Retina (tissue), 1 donor: Measurements from ENCODE around the gene DCDC2C.
"Not testable (repeated sequence)": the region's sequence is repeated elsewhere in the genome, so short reads cannot be mapped to it uniquely, and the experiment has no call there.

Experiments used
- DNase-seq: peaks from one replicate; pipeline ENCODE4 v3.0.0-alpha.2; 2016

DCDC2C gene

DNA sequence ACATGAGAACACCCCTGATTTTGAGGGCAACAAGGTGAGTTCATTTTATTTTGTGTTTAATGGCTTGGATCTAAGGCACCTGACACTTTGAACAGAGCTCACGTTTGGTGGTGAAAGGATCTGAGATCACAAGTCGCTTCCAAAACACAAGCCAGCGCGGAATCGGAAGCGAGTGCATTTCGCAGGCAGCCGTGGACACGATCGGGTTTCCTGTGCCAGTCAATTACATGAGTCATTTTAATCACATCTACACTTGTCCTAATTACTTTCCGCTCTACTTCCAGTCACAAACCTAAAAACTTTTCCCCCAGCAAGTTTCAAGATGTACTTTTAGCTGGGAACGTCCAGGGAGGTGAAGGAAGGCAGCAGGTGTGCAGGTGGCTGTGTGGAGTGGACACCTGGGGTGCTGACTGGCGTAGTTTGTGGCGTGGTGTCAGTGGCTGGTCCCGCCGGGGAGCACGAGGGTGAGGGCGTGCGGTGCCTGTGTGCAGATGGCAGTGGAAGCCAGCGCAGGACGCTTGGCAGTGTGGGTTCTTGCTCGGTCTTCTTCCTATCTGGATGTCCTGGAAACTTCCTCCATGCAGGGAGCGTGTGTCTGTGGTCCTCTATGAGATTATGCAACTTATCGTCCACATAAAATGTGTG, 75.6 kb downstream of the DCDC2C start:
- peak; percentile 48 for DNase-seq

DNA sequence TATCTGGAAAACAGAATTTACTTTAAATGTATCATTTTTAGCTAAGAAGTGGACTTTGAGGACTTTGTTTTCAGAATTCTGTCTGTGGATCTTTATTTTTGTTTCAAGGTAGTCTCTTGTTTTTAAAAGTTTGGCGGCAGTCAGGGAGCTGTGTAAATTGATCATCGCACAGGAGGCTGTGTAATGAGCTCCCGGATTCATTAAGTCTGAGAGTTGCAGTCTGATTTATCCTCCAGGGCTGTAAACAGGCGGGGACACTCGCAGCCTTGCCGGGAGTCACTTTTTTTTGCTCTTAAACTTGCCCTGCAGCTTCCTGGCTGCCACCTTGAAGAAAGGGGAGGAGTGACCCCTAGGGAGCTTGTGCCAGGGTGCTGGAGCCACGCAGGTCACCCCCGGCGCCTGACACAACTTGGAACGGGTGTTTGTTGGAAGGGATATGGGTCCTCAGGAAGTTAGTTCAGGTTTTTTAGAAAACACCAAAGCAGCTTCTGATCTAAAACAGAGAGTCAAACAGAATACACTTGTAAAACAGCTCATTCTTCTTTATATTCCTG, 76.2 kb downstream of the DCDC2C start:
- peak; percentile 28 for DNase-seq

DNA sequence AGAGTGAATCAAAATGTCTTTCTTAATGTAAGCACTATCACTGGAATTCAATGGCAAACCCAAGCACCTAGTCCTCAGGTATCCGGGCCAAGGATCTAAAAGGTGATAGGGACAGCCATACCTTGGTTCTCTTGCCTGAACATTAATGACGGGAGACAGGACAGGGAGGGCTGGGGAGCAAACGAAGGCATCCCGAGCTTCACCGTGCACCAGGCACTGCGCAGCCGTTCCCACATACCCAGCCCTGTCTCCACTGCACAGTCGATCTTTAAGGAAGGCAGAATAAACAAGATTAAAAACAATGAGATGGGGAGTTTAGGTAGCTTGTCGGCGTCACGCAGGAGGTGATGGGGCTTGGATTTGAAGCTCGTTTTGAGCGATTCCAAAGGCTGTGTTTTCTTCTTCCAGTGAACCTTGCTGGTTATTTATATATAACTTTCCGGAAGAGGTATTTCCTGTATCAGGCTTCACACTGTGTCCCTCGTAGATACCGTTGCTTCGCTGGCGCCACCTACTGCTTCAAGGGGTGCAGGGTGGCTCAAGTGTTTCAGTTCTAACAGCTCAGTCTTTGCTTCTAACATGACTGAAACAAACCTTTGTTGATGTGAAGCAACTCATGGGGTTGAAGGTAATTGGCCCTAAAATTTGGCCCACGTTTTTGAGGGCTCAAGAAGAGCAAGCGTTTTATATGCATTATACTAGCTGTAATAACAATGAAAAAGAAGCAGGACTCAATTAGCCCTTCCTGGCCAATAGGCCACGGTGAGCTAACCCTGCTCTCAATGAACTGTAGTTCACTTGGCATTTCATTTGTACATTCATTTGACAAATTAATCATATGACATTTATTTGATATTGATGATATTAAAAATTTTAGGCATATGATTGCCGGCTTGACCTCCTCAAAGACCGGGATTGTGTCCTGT, 77.4 kb downstream of the DCDC2C start:
- peak; percentile 58 for DNase-seq

GRCh38 chr2:3784731-3785130, 81.4 kb downstream of the DCDC2C start:
- no peak for DNase-seq

- DNase-seq = no peak
Measured at GRCh38 chr2:3785220-3785889, 82.0 kb downstream of the DCDC2C start.

DNA sequence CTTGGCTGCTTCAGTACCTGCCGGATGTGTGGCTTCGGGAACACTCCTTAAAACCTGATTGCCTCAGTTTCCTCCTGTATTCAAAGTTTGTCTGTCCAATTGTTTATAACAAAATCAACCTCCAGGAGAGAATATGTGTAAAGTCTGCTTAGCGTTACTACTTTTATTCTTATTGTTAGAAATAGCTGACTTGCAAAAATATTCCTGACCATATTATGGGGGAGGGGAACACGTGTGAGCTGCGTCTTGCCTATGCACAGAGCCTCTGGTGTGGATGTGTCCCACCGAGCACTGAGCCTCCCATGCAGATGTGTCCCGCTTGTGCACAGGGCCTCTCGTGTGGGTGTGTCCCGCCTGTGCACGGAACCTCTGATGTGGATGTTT, 82.5 kb downstream of the DCDC2C start:
- DNase-seq = no peak

GRCh38 chr2:3787768-3788167, 84.4 kb downstream of the DCDC2C start:
- no peak for DNase-seq

DNA sequence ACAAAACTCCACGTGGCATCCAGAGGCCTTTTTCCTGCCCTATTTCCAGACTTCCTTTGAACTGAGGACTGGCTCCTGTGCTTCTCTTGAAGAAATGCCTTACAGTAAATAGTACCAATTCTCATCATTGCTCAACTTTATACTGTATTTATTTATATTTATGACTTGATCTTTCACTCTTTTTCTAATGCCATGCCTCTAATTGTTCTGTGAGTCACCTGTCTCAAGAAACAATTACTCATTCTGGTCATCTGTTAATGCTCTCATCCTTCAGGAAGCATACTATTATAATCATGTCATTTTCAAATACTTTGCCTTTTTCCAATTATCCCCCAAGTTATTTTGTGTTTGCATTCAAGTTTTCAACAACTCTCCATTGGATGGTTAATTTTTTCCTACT, 85.9 kb downstream of the DCDC2C start:
- DNase-seq = no peak

DNA sequence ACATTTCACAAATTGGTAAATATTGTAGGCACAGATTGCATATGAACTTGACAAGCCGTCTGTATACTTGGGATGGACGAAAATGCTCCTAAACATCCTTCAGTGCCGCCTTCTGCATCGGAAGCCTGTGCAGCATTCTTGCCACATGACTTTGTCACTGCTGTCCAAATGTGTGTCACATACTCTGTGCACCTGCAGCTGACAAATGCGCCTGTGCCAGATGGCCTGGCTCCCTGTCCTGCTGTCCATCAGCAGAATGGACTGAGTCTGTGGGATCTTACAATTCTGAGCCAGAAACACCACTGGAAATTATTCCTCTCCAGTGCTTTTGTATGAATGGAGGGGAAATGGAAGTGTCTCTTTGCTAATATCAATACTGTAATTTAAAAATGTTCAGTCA, 89.9 kb downstream of the DCDC2C start:
- DNase-seq = no peak

DNA sequence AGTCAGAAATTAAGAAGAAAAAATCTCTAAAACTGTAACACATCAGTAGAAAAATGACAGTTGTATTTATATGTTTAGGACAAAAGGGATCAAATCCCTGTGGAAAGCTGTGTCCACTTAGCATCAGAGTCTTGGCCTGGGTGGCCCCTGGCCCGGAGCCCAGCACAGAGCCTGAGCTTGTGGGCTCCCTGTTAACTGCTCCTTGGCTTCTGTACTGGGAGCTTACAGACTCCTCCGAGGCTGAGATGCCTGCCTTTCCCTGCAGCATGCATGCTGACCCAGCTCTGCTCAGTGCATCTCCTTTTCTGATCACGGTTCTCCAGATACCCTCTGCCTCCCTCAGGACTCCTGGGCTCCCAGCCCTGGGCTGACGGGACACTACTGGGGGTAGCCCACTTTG, 98.1 kb downstream of the DCDC2C start:
- no peak for DNase-seq

GRCh38 chr2:3805201-3805939, 102.0 kb downstream of the DCDC2C start:
- DNase-seq = peak; percentile 61

DNA sequence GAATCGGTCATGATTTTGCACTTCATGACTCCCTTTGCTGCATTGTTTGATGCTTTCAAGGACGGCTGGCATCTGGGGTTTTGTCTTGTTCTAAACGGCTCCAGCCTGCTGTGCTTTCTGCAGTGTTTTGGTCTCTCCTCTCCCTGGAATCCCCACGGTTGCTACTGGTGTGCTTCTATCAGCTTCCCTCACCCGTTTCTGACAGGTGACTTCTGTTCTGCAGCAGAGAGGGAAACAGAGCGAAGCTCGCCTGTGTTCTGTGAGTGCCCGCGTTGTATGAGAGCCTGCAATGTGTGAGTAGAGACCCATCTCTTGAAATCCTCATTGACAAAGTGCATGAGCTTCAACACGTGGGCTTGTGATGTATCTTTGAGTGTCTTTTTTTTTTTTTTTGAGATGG, 102.8 kb downstream of the DCDC2C start:
- peak; percentile 49 for DNase-seq

DNA sequence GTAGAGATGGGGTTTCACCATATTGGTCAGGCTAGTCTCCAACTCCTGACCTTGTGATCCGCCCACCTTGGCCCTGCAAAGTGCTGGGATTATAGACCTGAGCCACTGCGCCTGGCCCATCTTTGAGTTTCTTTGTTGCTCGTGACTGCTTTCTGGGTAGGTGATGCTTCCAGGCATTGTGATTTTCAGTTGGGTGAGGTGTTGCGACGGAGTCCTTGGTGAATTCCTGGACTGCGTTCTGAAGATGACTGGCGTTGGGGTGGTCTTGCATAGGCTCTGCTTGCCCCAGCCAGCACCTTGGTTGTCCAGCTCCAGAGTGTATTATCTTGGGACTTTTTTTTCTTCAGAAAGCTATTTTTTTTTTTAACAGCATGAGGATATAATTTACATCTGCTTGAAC, 103.4 kb downstream of the DCDC2C start:
- no peak for DNase-seq

GRCh38 chr2:3807853-3808252, 104.5 kb downstream of the DCDC2C start:
- no peak for DNase-seq

- peak; percentile 48 for DNase-seq
Measured at GRCh38 chr2:3814706-3815245, 111.4 kb downstream of the DCDC2C start.

GRCh38 chr2:3817144-3817543, 113.8 kb downstream of the DCDC2C start:
- DNase-seq = not testable (repeated sequence)

DNA sequence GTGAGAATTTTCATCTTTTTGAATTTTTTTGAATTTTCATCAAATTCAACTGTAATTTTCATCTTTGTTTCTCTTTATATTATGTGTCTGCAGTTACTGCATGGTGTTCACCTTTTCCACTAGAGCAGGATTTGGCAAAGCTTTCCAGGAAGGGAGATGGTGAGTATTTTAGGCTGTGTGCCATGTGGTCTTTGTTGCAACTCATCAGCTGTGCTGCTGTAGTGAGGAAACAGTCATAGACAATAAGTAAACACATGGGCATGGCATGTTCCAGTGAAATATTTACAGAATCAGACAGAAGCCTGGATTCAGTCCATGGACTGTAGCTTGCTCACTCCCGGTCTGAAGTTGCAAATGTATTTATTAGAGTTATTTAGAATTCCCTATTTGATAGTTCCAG, 120.4 kb downstream of the DCDC2C start:
- no peak for DNase-seq

- no peak for DNase-seq
Measured at GRCh38 chr2:3827673-3828575, 124.5 kb downstream of the DCDC2C start.

- no peak for DNase-seq
Measured at GRCh38 chr2:3830796-3831195, 127.4 kb downstream of the DCDC2C start.

DNA sequence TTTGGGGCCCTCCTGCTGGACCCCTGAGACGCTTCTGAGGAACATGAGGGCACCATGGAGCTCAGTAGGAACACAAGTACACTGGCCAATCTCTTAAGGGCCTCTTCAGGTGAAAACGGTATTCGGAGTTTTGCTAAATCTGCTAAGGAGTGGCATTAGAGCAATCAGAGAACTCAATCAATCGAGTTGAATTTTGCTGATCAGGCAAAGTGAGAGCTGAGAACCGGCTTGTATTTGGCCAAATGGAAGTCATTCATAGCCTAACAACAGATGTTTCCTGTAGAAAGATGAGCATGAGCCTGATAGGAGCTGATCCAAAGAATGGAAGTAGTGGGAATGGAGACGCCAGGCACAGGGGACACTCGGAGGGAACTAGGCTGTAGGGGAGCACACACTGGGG, 133.7 kb downstream of the DCDC2C start:
- no peak for DNase-seq

GRCh38 chr2:3838348-3838747, 135.0 kb downstream of the DCDC2C start:
- DNase-seq = no peak
